Hepatocyte (in vitro differentiated cells): Measurements from ENCODE around the gene SIVA1.

Experiments used
- EZH2 ChIP-seq: fragments of 200-600 bp; sonication (generic); IDR thresholded peaks from 2 replicates; pipeline ENCODE4 v1.6.1; 2016; ENCODE audit warnings: antibody characterized with exemption, mild to moderate bottlenecking, borderline replicate concordance
- TF ChIP-seq, protein P1 (sequence below): fragments of 200-600 bp; sonication (generic); IDR thresholded peaks from 2 replicates; pipeline ENCODE4 v1.5.1; 2016; ENCODE audit warnings: antibody characterized with exemption, mild to moderate bottlenecking; ENCODE audit not compliant: poor library complexity

DNA sequence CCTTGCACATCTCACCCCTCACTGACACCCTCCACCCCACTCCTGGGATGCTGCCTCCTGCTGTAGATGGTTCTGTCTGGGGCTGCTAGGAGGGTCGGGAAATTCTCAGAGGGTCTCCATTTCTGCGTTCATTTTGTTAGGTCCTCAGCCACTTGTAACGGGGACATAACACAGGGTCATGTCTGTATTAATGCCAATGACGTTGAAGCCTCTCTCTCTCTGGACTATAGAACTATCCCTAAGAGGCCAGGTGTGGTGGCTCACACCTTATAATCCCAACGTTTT is 14.6 kb downstream of the SIVA1 start:
- TF ChIP-seq, protein P1, sequence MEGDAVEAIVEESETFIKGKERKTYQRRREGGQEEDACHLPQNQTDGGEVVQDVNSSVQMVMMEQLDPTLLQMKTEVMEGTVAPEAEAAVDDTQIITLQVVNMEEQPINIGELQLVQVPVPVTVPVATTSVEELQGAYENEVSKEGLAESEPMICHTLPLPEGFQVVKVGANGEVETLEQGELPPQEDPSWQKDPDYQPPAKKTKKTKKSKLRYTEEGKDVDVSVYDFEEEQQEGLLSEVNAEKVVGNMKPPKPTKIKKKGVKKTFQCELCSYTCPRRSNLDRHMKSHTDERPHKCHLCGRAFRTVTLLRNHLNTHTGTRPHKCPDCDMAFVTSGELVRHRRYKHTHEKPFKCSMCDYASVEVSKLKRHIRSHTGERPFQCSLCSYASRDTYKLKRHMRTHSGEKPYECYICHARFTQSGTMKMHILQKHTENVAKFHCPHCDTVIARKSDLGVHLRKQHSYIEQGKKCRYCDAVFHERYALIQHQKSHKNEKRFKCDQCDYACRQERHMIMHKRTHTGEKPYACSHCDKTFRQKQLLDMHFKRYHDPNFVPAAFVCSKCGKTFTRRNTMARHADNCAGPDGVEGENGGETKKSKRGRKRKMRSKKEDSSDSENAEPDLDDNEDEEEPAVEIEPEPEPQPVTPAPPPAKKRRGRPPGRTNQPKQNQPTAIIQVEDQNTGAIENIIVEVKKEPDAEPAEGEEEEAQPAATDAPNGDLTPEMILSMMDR, result no peak
- no peak for TF ChIP-seq EZH2
